Measurements from ENCODE around the gene SYNPR. TPM values are rescaled to one million over a fixed set of nuclear protein-coding genes. Genes with fewer than 3 reads are reported as not detected.

Gene SYNPR
- total RNA-seq, 1 experiment from 2014 or later: 0.17 TPM

GRCh38 chr3:63492464-63492863, 214.4 kb downstream of the SYNPR start:
- Histone ChIP-seq H3K23me2 (ENCODE audit: insufficient read length, low read depth, low read length, poor library complexity, severe bottlenecking) (no peaks in the 10 kb centered on the region), H2BK120ac (ENCODE audit: low read depth, low read length, poor library complexity, severe bottlenecking) (no peak overlapping the region), H3K14ac (ENCODE audit: insufficient read depth, low read length) (no peak overlapping the region), H2BK15ac (ENCODE audit: low read depth, low read length) (no peak overlapping the region), H3K23ac (ENCODE audit: insufficient read length, low read depth, low read length) (no peak overlapping the region), H2BK20ac (ENCODE audit: low read depth, low read length, poor library complexity, severe bottlenecking) (no peak overlapping the region), H3K79me2 (ENCODE audit: insufficient read depth, low read length) (no peaks in the 10 kb centered on the region), H4K20me1 (ENCODE audit: control insufficient read depth, insufficient read depth, insufficient read length) (no peaks in the 10 kb centered on the region), H3K56ac (ENCODE audit: insufficient read length, low read depth, low read length) (no peak overlapping the region), H3K4ac (ENCODE audit: low read depth, low read length) (no peak overlapping the region), H3K27me3 (ENCODE audit: insufficient read depth, low read length) (no peaks in the 10 kb centered on the region), H2AFZ (ENCODE audit: low read length) (no peak overlapping the region), H2BK5ac (ENCODE audit: insufficient read length, low read length) (no peak overlapping the region), H3K9me3 (ENCODE audit: control insufficient read depth, low read depth, low read length) (no peaks in the 10 kb centered on the region), H3K4me2 (ENCODE audit: insufficient read depth, insufficient read length, low read length) (no peak overlapping the region), H4K5ac (ENCODE audit: insufficient read length, low read depth, low read length) (no peak overlapping the region), H3K27ac (ENCODE audit: insufficient read length, low read depth, low read length) (no peak overlapping the region), H4K8ac (replicated peaks; ENCODE audit: insufficient read length, low read depth, low read length) (no peak overlapping the region), H4K91ac (ENCODE audit: insufficient read length, low read depth, low read length) (no peak overlapping the region), H2BK12ac (ENCODE audit: insufficient read length, low read depth, low read length) (no peak overlapping the region), H3K9ac (ENCODE audit: extremely low read depth, insufficient read length, low read length) (no peak overlapping the region), H3K18ac (ENCODE audit: insufficient read length, low read depth, low read length) (no peak overlapping the region), H3K4me1 (ENCODE audit: insufficient read depth, low read length) (no peaks in the 10 kb centered on the region), H3T11ph (ENCODE audit: low read length) (no peak overlapping the region), H2AK5ac (ENCODE audit: insufficient read length, low read length) (no peak overlapping the region), H3K79me1 (ENCODE audit: insufficient read depth, low read depth, low read length, poor library complexity, severe bottlenecking) (no peaks in the 10 kb centered on the region)
- no peak for TF ChIP-seq CTCF (conservative IDR thresholded peaks at IDR 0.05)
- Mint-ChIP-seq H3K4me1 (peaks cover 8% of the 10 kb centered on the region in 2 experiments; a peak in 3 of 4 replicates), H3K9me3 (no peaks in the 10 kb centered on the region), H3K27ac (no peak overlapping the region), H3K27me3 (ENCODE audit: low read depth) (no peaks in the 10 kb centered on the region; the same call in 1 of the 2 replicates), H3K4me3 (no peak overlapping the region), H3K36me3 (ENCODE audit: insufficient read depth in 1 of 3, low read depth in 3 of 3) (no peaks in the 10 kb centered on the region)
- DNase-seq: no peak
- no CpG with 5 or more reads among the region's 2 CpGs for WGBS (ENCODE audit: extremely low coverage, insufficient read length, low lambda C conversion rate)

Data from H9 (cell line).